ENCODE measurements around the gene MMADHC. TPM values are rescaled to one million over a fixed set of nuclear protein-coding genes. Genes with fewer than 3 reads are reported as not detected.

MMADHC gene
- total and polyA plus RNA-seq, 4 donors: 67.8 to 97.5 (median 88.0) TPM

DNA sequence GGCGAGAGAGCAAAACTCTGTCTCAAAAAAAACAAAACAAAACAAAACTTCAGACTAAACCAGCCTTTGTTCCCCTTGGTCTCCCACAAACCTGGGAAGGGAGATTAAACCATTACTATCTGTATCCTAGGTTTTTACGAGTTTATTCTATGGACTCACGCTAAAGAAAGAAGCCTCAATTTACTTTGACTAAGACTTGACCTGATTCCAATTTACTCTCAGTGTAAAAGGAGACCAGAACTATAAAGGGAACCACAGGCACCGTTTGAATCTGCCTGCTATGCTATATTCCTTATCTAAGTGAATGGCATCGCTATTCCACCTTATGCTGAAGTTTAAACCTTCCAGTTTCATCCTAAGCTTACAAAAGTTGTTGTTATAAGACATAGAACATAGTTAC is 46.5 kb upstream of the MMADHC start:
- H3K4me1 ChIP-seq (ENCODE audit: control insufficient read depth in 4 of 4, insufficient read depth in 4 of 4, low read length in 3 of 4): no peaks in the 10 kb centered on the region
- H3K27ac ChIP-seq (ENCODE audit: low read depth in 1 of 2, low read length in 2 of 2): no peak overlapping the region
- H3K9me3 ChIP-seq (ENCODE audit: control insufficient read depth in 4 of 4, low read length in 3 of 4): no peaks in the 10 kb centered on the region
- no peaks in the 10 kb centered on the region for H3K27me3 ChIP-seq (ENCODE audit: control insufficient read depth in 4 of 4, insufficient read depth in 4 of 4, low read length in 3 of 4)
- no peak for DNase-seq (ENCODE audit: low spot score)
- H3K4me3 ChIP-seq (ENCODE audit: low read depth in 1 of 3, low read length in 3 of 3): no peak overlapping the region
- H3K36me3 ChIP-seq (ENCODE audit: control insufficient read depth in 4 of 4, insufficient read depth in 3 of 4, low read depth in 1 of 4, low read length in 3 of 4): no peaks in the 10 kb centered on the region
- WGBS: 90% methylated on average over 5 of the region's 5 CpGs
- H3K9ac ChIP-seq (ENCODE audit: low read depth in 1 of 2, low read length in 2 of 2): no peak overlapping the region
- no peak for TF ChIP-seq FOXA1 (IDR thresholded peaks at IDR 0.05)
- no peak for TF ChIP-seq HNF4G (IDR thresholded peaks at IDR 0.05)
- TF ChIP-seq SP1 (IDR thresholded peaks at IDR 0.05): no peak
- TF ChIP-seq NR2F2 (IDR thresholded peaks at IDR 0.05): no peak
- no peak for TF ChIP-seq EGR1 (IDR thresholded peaks at IDR 0.05; ENCODE audit: low read depth in 2 of 2)
- no peak for TF ChIP-seq RAD21 (IDR thresholded peaks at IDR 0.05)
- TF ChIP-seq, protein P1, sequence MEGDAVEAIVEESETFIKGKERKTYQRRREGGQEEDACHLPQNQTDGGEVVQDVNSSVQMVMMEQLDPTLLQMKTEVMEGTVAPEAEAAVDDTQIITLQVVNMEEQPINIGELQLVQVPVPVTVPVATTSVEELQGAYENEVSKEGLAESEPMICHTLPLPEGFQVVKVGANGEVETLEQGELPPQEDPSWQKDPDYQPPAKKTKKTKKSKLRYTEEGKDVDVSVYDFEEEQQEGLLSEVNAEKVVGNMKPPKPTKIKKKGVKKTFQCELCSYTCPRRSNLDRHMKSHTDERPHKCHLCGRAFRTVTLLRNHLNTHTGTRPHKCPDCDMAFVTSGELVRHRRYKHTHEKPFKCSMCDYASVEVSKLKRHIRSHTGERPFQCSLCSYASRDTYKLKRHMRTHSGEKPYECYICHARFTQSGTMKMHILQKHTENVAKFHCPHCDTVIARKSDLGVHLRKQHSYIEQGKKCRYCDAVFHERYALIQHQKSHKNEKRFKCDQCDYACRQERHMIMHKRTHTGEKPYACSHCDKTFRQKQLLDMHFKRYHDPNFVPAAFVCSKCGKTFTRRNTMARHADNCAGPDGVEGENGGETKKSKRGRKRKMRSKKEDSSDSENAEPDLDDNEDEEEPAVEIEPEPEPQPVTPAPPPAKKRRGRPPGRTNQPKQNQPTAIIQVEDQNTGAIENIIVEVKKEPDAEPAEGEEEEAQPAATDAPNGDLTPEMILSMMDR (IDR thresholded peaks at IDR 0.05; ENCODE audit: low read depth, low read length, missing input control): no peak
- TF ChIP-seq, protein P2, sequence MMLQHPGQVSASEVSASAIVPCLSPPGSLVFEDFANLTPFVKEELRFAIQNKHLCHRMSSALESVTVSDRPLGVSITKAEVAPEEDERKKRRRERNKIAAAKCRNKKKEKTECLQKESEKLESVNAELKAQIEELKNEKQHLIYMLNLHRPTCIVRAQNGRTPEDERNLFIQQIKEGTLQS (IDR thresholded peaks at IDR 0.05): no peak
- no peak for TF ChIP-seq TAF1 (conservative IDR thresholded peaks at IDR 0.05)
- no peak for TF ChIP-seq RXRA (IDR thresholded peaks at IDR 0.05)
- TF ChIP-seq JUND (IDR thresholded peaks at IDR 0.05): no peak
- TF ChIP-seq, protein P3, sequence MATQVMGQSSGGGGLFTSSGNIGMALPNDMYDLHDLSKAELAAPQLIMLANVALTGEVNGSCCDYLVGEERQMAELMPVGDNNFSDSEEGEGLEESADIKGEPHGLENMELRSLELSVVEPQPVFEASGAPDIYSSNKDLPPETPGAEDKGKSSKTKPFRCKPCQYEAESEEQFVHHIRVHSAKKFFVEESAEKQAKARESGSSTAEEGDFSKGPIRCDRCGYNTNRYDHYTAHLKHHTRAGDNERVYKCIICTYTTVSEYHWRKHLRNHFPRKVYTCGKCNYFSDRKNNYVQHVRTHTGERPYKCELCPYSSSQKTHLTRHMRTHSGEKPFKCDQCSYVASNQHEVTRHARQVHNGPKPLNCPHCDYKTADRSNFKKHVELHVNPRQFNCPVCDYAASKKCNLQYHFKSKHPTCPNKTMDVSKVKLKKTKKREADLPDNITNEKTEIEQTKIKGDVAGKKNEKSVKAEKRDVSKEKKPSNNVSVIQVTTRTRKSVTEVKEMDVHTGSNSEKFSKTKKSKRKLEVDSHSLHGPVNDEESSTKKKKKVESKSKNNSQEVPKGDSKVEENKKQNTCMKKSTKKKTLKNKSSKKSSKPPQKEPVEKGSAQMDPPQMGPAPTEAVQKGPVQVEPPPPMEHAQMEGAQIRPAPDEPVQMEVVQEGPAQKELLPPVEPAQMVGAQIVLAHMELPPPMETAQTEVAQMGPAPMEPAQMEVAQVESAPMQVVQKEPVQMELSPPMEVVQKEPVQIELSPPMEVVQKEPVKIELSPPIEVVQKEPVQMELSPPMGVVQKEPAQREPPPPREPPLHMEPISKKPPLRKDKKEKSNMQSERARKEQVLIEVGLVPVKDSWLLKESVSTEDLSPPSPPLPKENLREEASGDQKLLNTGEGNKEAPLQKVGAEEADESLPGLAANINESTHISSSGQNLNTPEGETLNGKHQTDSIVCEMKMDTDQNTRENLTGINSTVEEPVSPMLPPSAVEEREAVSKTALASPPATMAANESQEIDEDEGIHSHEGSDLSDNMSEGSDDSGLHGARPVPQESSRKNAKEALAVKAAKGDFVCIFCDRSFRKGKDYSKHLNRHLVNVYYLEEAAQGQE (IDR thresholded peaks at IDR 0.05): no peak
- TF ChIP-seq GABPA (IDR thresholded peaks at IDR 0.05 in 1 of 2, conservative IDR thresholded peaks at IDR 0.05 in 1 of 2): no peak
- no peak for TF ChIP-seq YY1 (IDR thresholded peaks at IDR 0.05)
- no peak for TF ChIP-seq FOXA2 (IDR thresholded peaks at IDR 0.05)
- TF ChIP-seq HNF4A (conservative IDR thresholded peaks at IDR 0.05): no peak
- TF ChIP-seq, protein P4, sequence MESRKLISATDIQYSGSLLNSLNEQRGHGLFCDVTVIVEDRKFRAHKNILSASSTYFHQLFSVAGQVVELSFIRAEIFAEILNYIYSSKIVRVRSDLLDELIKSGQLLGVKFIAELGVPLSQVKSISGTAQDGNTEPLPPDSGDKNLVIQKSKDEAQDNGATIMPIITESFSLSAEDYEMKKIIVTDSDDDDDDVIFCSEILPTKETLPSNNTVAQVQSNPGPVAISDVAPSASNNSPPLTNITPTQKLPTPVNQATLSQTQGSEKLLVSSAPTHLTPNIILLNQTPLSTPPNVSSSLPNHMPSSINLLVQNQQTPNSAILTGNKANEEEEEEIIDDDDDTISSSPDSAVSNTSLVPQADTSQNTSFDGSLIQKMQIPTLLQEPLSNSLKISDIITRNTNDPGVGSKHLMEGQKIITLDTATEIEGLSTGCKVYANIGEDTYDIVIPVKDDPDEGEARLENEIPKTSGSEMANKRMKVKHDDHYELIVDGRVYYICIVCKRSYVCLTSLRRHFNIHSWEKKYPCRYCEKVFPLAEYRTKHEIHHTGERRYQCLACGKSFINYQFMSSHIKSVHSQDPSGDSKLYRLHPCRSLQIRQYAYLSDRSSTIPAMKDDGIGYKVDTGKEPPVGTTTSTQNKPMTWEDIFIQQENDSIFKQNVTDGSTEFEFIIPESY (IDR thresholded peaks at IDR 0.05): no peak

DNA sequence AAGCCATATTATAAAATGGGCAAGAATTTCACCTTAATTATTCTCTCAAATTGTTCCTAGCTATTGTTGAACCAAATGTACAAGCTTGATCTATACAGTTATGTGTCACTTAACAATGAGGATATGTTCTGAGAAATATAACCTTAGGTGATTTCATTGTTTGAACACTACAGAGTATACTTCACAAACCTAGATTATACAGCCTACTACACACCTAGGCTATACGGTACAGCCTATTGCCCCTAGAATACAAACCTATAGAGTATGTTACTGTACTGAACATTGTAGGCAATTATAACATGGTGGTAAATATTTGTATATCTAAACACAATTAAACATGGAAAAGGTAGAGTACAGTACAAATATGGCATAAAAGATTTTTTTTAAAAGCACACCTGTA is 42.9 kb upstream of the MMADHC start:
- no peak overlapping the region for H3K27ac ChIP-seq (ENCODE audit: low read depth in 1 of 2, low read length in 2 of 2)
- TF ChIP-seq NR2F2 (IDR thresholded peaks at IDR 0.05) (no peak), HNF4A (conservative IDR thresholded peaks at IDR 0.05) (no peak), RXRA (IDR thresholded peaks at IDR 0.05) (no peak), YY1 (IDR thresholded peaks at IDR 0.05) (no peak), EGR1 (IDR thresholded peaks at IDR 0.05; ENCODE audit: low read depth in 2 of 2) (no peak), SP1 (IDR thresholded peaks at IDR 0.05) (no peak), FOXA2 (IDR thresholded peaks at IDR 0.05) (no peak), RAD21 (IDR thresholded peaks at IDR 0.05) (no peak), GABPA (IDR thresholded peaks at IDR 0.05 in 1 of 2, conservative IDR thresholded peaks at IDR 0.05 in 1 of 2) (no peak), HNF4G (IDR thresholded peaks at IDR 0.05) (no peak), TAF1 (conservative IDR thresholded peaks at IDR 0.05) (no peak), JUND (IDR thresholded peaks at IDR 0.05) (no peak)
- TF ChIP-seq, protein P4 (IDR thresholded peaks at IDR 0.05): no peak
- TF ChIP-seq, protein P2 (IDR thresholded peaks at IDR 0.05): no peak
- TF ChIP-seq, protein P1 (IDR thresholded peaks at IDR 0.05; ENCODE audit: low read depth, low read length, missing input control): no peak
- TF ChIP-seq, protein P5, sequence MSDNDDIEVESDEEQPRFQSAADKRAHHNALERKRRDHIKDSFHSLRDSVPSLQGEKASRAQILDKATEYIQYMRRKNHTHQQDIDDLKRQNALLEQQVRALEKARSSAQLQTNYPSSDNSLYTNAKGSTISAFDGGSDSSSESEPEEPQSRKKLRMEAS (IDR thresholded peaks at IDR 0.05): no peak
- no peaks in the 10 kb centered on the region for H3K36me3 ChIP-seq (ENCODE audit: control insufficient read depth in 4 of 4, insufficient read depth in 3 of 4, low read depth in 1 of 4, low read length in 3 of 4)
- H3K9ac ChIP-seq (ENCODE audit: low read depth in 1 of 2, low read length in 2 of 2): no peak overlapping the region
- no peaks in the 10 kb centered on the region for H3K9me3 ChIP-seq (ENCODE audit: control insufficient read depth in 4 of 4, low read length in 3 of 4)
- no peaks in the 10 kb centered on the region for H3K27me3 ChIP-seq (ENCODE audit: control insufficient read depth in 4 of 4, insufficient read depth in 4 of 4, low read length in 3 of 4)
- H3K4me3 ChIP-seq (ENCODE audit: low read depth in 1 of 3, low read length in 3 of 3): no peak overlapping the region
- 90% methylated on average over 1 of the region's 1 CpG for WGBS
- H3K4me1 ChIP-seq (ENCODE audit: control insufficient read depth in 4 of 4, insufficient read depth in 4 of 4, low read length in 3 of 4): no peaks in the 10 kb centered on the region
- no peak for DNase-seq (ENCODE audit: low spot score)

Data from liver (tissue), 9 donors.